ENCODE measurements around the gene PDZD4. TPM values are rescaled to one million over a fixed set of nuclear protein-coding genes. Genes with fewer than 3 reads are reported as not detected.

The PDZD4 gene
- polyA plus RNA-seq, 1 of the 3 experiments (the other 2 are of a cell fraction) = 1.9 TPM

DNA sequence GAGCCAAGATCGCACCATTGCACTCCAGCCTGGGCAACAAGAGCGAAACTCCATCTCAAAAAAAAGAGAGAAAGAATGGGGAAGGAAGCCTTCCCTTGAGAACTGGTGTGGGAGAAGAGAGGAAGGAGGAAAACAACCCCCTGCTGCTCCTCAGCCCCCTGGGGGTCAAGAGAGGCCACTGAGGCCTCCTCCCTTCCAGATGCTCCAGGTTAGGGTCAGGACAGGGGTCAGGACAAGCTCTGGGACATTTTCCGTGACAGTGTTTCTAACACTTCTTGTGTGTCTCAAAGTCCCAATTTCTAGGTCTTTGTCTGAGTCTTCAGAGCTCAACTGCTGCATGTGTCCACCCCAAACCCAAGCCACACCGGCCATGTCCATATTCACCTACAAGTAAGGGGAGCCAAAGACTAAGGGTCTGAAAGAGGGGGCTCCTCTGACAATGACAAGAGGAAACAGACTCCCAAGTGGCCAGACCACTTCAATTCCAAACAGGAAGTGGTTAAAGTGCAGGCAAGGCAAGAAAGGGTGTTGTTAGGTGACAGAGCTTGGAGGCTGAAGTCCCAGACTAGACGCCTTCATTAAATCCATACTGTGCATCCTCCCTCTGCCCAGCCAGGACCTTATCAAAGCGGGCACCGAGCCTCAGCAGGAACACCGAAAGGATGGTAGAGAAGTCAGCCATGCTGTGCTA lies 47.4 kb upstream of the PDZD4 start:
- DNase-seq = no peak
- peaks cover 15% of the 10 kb centered on the region; the same call in 1 of the 2 replicates for H3K27me3 ChIP-seq (ENCODE audit: insufficient read depth)
- no peaks in the 10 kb centered on the region for H3K79me2 ChIP-seq (ENCODE audit: insufficient read depth)
- no peaks in the 10 kb centered on the region for H3K9me2 ChIP-seq
- peaks cover 0 to 53% of the 10 kb centered on the region in 2 experiments; a peak in 1 of 4 replicates for H3K4me1 ChIP-seq (ENCODE audit: control insufficient read depth in 1 of 2, insufficient read depth in 2 of 2, low read depth in 1 of 2, low read length in 1 of 2)
- H3K4me3 ChIP-seq (ENCODE audit: low read depth in 2 of 2, low read length in 1 of 2) = no peak overlapping the region
- TF ChIP-seq RFX5 (IDR thresholded peaks at IDR 0.05; ENCODE audit: low read length) = no peak
- no peak for TF ChIP-seq NRF1 (IDR thresholded peaks at IDR 0.05; ENCODE audit: low read depth, low read length)
- TF ChIP-seq EP300 (IDR thresholded peaks at IDR 0.05; ENCODE audit: borderline replicate concordance in 1 of 2, low read depth in 1 of 2, low read length in 1 of 2) = no peak
- TF ChIP-seq ELF1 (IDR thresholded peaks at IDR 0.05) = no peak
- TF ChIP-seq EZH2phosphoT487 (IDR thresholded peaks at IDR 0.05; ENCODE audit: borderline replicate concordance, low read depth) = no peak
- no peak for TF ChIP-seq TCF12 (IDR thresholded peaks at IDR 0.05)
- TF ChIP-seq TEAD4 (IDR thresholded peaks at IDR 0.05; ENCODE audit: borderline replicate concordance, insufficient read depth) = no peak
- TF ChIP-seq MAX (IDR thresholded peaks at IDR 0.05; ENCODE audit: low read depth) = no peak
- TF ChIP-seq YY1 (IDR thresholded peaks at IDR 0.05; ENCODE audit: low read depth) = no peak
- TF ChIP-seq SMC3 (IDR thresholded peaks at IDR 0.05; ENCODE audit: low read depth, low read length) = no peak
- no peak for TF ChIP-seq POLR2AphosphoS5 (IDR thresholded peaks at IDR 0.05; ENCODE audit: low read depth, low read length)
- TF ChIP-seq FOXM1 (IDR thresholded peaks at IDR 0.05; ENCODE audit: low read depth) = no peak
- no peak for TF ChIP-seq RCOR1 (IDR thresholded peaks at IDR 0.05; ENCODE audit: low read length)
- H2AFZ ChIP-seq (ENCODE audit: low read depth) = no peak overlapping the region
- H3K27ac ChIP-seq (ENCODE audit: low read depth in 2 of 2, low read length in 1 of 2) = peak overlapping the region in 1 of 2 experiments; percentile 87; a peak in 2 of 4 replicates
- H3K9me3 ChIP-seq = no peaks in the 10 kb centered on the region
- H3K36me3 ChIP-seq (replicated peaks in 1 of 2; ENCODE audit: control insufficient read depth in 1 of 2, insufficient read depth in 2 of 2, low read length in 1 of 2) = no peaks in the 10 kb centered on the region
- no peaks in the 10 kb centered on the region for H3F3A ChIP-seq (replicated peaks; ENCODE audit: insufficient read depth)
- WGBS (ENCODE audit: low lambda C conversion rate) = 78% methylated on average over 8 of the region's 8 CpGs
- H3K9ac ChIP-seq = no peak overlapping the region
- ChIA-PET CTCF (interaction anchor here (0.9 to 2.3 kb wide), 3 partner anchors 45 to 69 kb away, joined by 3 to 8 read pairs (median 7); no protein-coding TSS in a partner anchor), POLR2A (interaction anchor here (1.3 to 2.7 kb wide), 3 partner anchors 23 to 83 kb away, joined by 5 to 9 read pairs (median 6); partner anchors contain the start of genes IDH3G and SSR4)
- peaks cover 7% of the 10 kb centered on the region; the same call in 1 of the 2 replicates for H4K20me1 ChIP-seq (ENCODE audit: insufficient read depth)
- no peak overlapping the region for H3K4me2 ChIP-seq

DNA sequence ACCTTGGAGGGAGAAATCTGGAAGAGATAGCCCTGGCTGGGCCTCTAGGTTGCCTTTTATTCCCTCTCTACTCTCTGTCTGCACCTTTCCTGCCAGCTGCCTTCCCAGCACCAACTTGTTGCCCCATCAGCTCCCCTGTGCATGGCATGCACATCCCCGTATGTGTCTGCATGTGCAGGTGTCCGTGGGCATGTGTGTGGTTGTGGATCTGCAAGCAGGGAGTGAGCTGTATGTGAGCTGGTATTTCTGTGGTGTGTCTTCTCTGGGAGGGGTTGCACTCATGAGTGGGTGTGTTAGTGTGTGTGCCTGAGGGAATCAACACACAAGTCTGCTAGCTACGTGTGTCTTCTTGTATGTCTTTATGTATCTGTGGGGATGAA lies 45.8 kb upstream of the PDZD4 start:
- H3K4me2 ChIP-seq = no peak overlapping the region
- peak overlapping the region in 1 of 2 experiments; percentile 40; a peak in 2 of 4 replicates for H3K27ac ChIP-seq (ENCODE audit: low read depth in 2 of 2, low read length in 1 of 2)
- no peaks in the 10 kb centered on the region for H3K9me2 ChIP-seq
- H3K36me3 ChIP-seq (replicated peaks in 1 of 2; ENCODE audit: control insufficient read depth in 1 of 2, insufficient read depth in 2 of 2, low read length in 1 of 2) = no peaks in the 10 kb centered on the region
- no peaks in the 10 kb centered on the region for H3K9me3 ChIP-seq
- ChIA-PET CTCF (interaction anchor here (0.8 to 0.9 kb wide), 2 partner anchors 9 to 24 kb away, joined by 3 to 4 read pairs; no protein-coding TSS in a partner anchor), POLR2A (interaction anchor here (0.7 kb wide), 1 partner anchor 51 kb away, joined by 3 read pairs; no protein-coding TSS in a partner anchor)
- H4K20me1 ChIP-seq (ENCODE audit: insufficient read depth) = peaks cover 7% of the 10 kb centered on the region; the same call in 1 of the 2 replicates
- H3K4me1 ChIP-seq (ENCODE audit: control insufficient read depth in 1 of 2, insufficient read depth in 2 of 2, low read depth in 1 of 2, low read length in 1 of 2) = peaks cover 0 to 68% of the 10 kb centered on the region in 2 experiments; a peak in 1 of 4 replicates
- DNase-seq = no peak
- no peak overlapping the region for H3K4me3 ChIP-seq (ENCODE audit: low read depth in 2 of 2, low read length in 1 of 2)
- no peak overlapping the region for H2AFZ ChIP-seq (ENCODE audit: low read depth)
- peaks cover 9% of the 10 kb centered on the region; the same call in 1 of the 2 replicates for H3K27me3 ChIP-seq (ENCODE audit: insufficient read depth)
- 30% methylated on average over 3 of the region's 3 CpGs for WGBS (ENCODE audit: low lambda C conversion rate)
- H3K9ac ChIP-seq = no peak overlapping the region
- no peaks in the 10 kb centered on the region for H3F3A ChIP-seq (replicated peaks; ENCODE audit: insufficient read depth)
- no peaks in the 10 kb centered on the region for H3K79me2 ChIP-seq (ENCODE audit: insufficient read depth)
- TF ChIP-seq, protein P1, sequence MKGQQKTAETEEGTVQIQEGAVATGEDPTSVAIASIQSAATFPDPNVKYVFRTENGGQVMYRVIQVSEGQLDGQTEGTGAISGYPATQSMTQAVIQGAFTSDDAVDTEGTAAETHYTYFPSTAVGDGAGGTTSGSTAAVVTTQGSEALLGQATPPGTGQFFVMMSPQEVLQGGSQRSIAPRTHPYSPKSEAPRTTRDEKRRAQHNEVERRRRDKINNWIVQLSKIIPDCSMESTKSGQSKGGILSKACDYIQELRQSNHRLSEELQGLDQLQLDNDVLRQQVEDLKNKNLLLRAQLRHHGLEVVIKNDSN (IDR thresholded peaks at IDR 0.05; ENCODE audit: borderline replicate concordance, low read depth) = no peak
- TF ChIP-seq FOXJ3 (CRISPR knock-in tag; IDR thresholded peaks at IDR 0.05) (no peak), RAD21 (IDR thresholded peaks at IDR 0.05; ENCODE audit: low read length) (no peak), GATA2 (CRISPR knock-in tag; IDR thresholded peaks at IDR 0.05) (no peak), CHD2 (IDR thresholded peaks at IDR 0.05; ENCODE audit: low read length, partially characterized antibody) (no peak), TCF12 (IDR thresholded peaks at IDR 0.05) (no peak), SIN3A (IDR thresholded peaks at IDR 0.05; ENCODE audit: borderline replicate concordance, low read depth, low read length) (no peak), NFIC (IDR thresholded peaks at IDR 0.05; ENCODE audit: borderline replicate concordance) (no peak), MXI1 (IDR thresholded peaks at IDR 0.05; ENCODE audit: low read depth, low read length) (no peak), ZBTB33 (IDR thresholded peaks at IDR 0.05; ENCODE audit: borderline replicate concordance, low read depth) (no peak), FOXM1 (IDR thresholded peaks at IDR 0.05; ENCODE audit: low read depth) (no peak), PBX3 (IDR thresholded peaks at IDR 0.05) (no peak), JUND (IDR thresholded peaks at IDR 0.05) (no peak)
